ENCODE data around the gene PMEPA1. TPM values are rescaled to one million over a fixed set of nuclear protein-coding genes. Genes with fewer than 3 reads are reported as not detected.

PMEPA1 gene
- 10 to 100 TPM; 10.2 to 33.6 (median 18.3) TPM for total RNA-seq

- peaks cover 0 to 83% (median 41%) of the 10 kb centered on the region in 4 donors for H3K4me1 ChIP-seq
- H3K27ac ChIP-seq, result peak within 1 kb of the TSS; percentile 71 to 97 (median 92)
- no peaks in the 10 kb centered on the region for H3K9me3 ChIP-seq
- 0 to 1% methylated on average over 33 to 49 of the region's 92 CpGs for WGBS, 2 donors
- H3K36me3 ChIP-seq, result no peaks in the 10 kb centered on the region
- no peaks in the 10 kb centered on the region for H3K27me3 ChIP-seq
- DNase-seq (ENCODE audit: low spot score in 2 of 2), result peak; percentile 87
- H3K4me3 ChIP-seq, result peak within 1 kb of the TSS; percentile 39 to 94 (median 82)
- TF ChIP-seq POLR2A (IDR thresholded peaks at IDR 0.05) (peak; percentile 75 to 91), CTCF (IDR thresholded peaks at IDR 0.05) (peak in 2 of 5 experiments; percentile 52 to 70), EP300 (IDR thresholded peaks at IDR 0.05) (peak; percentile 36 to 93)
Observed at GRCh38 chr20:57709823-57710799, at the start of gene PMEPA1. TSS of gene PMEPA1 (minus strand) at chr20:57710015. CDS start at chr20:57709582, 433 bp downstream.

- H3K9me3 ChIP-seq, result peaks cover 0 to 5% (median 0%) of the 10 kb centered on the region in 4 donors
- no peak overlapping the region for H3K27ac ChIP-seq
- no peaks in the 10 kb centered on the region for H3K27me3 ChIP-seq
- no peak overlapping the region for H3K4me3 ChIP-seq
- H3K36me3 ChIP-seq, result no peaks in the 10 kb centered on the region
- 70 to 71% methylated on average over 1 of the region's 1 CpG for WGBS, 2 donors
- no peak for DNase-seq (ENCODE audit: low spot score in 2 of 2)
- H3K4me1 ChIP-seq, result no peaks in the 10 kb centered on the region
- no peak for TF ChIP-seq EP300 (IDR thresholded peaks at IDR 0.05)
- no peak for TF ChIP-seq POLR2A (IDR thresholded peaks at IDR 0.05)
- TF ChIP-seq CTCF (IDR thresholded peaks at IDR 0.05), result no peak
Observed at GRCh38 chr20:57757767-57758166, 48.0 kb upstream of the PMEPA1 start.

- 91% methylated on average over 4 of the region's 4 CpGs for WGBS, 2 donors
- Histone ChIP-seq H3K4me3 (no peak overlapping the region), H3K36me3 (no peaks in the 10 kb centered on the region), H3K9me3 (peaks cover 0 to 5% (median 0%) of the 10 kb centered on the region in 4 donors), H3K27ac (no peak overlapping the region), H3K4me1 (no peaks in the 10 kb centered on the region), H3K27me3 (no peaks in the 10 kb centered on the region)
- TF ChIP-seq EP300 (IDR thresholded peaks at IDR 0.05) (no peak), POLR2A (IDR thresholded peaks at IDR 0.05) (no peak), CTCF (IDR thresholded peaks at IDR 0.05) (no peak)
- DNase-seq (ENCODE audit: low spot score in 2 of 2), result no peak
Observed at GRCh38 chr20:57756921-57757320, 47.1 kb upstream of the PMEPA1 start.

GRCh38 chr20:57756213-57756612 is 46.4 kb upstream of the PMEPA1 start:
- Histone ChIP-seq H3K36me3 (no peaks in the 10 kb centered on the region), H3K9me3 (peaks cover 0 to 10% (median 0%) of the 10 kb centered on the region in 4 donors), H3K27ac (no peak overlapping the region), H3K4me1 (no peaks in the 10 kb centered on the region), H3K4me3 (no peak overlapping the region), H3K27me3 (no peaks in the 10 kb centered on the region)
- no peak for TF ChIP-seq CTCF (IDR thresholded peaks at IDR 0.05)
- no peak for TF ChIP-seq EP300 (IDR thresholded peaks at IDR 0.05)
- TF ChIP-seq POLR2A (IDR thresholded peaks at IDR 0.05), result no peak
- 86 to 91% methylated on average over 4 of the region's 4 CpGs for WGBS, 2 donors
- no peak for DNase-seq (ENCODE audit: low spot score in 2 of 2)

GRCh38 chr20:57755609-57756008 is 45.8 kb upstream of the PMEPA1 start:
- TF ChIP-seq CTCF (IDR thresholded peaks at IDR 0.05) (no peak), EP300 (IDR thresholded peaks at IDR 0.05) (no peak), POLR2A (IDR thresholded peaks at IDR 0.05) (no peak)
- Histone ChIP-seq H3K27ac (no peak overlapping the region), H3K9me3 (peaks cover 0 to 10% (median 0%) of the 10 kb centered on the region in 4 donors), H3K4me1 (no peaks in the 10 kb centered on the region), H3K36me3 (no peaks in the 10 kb centered on the region), H3K27me3 (no peaks in the 10 kb centered on the region), H3K4me3 (no peak overlapping the region)
- 85 to 89% methylated on average over 1 of the region's 1 CpG for WGBS, 2 donors
- no peak for DNase-seq (ENCODE audit: low spot score in 2 of 2)
